ENCODE measurements around the gene GPS1.
A peak's percentile ranks its signal among the peaks of the same experiment; 100 is the strongest.

GPS1 gene

DNA sequence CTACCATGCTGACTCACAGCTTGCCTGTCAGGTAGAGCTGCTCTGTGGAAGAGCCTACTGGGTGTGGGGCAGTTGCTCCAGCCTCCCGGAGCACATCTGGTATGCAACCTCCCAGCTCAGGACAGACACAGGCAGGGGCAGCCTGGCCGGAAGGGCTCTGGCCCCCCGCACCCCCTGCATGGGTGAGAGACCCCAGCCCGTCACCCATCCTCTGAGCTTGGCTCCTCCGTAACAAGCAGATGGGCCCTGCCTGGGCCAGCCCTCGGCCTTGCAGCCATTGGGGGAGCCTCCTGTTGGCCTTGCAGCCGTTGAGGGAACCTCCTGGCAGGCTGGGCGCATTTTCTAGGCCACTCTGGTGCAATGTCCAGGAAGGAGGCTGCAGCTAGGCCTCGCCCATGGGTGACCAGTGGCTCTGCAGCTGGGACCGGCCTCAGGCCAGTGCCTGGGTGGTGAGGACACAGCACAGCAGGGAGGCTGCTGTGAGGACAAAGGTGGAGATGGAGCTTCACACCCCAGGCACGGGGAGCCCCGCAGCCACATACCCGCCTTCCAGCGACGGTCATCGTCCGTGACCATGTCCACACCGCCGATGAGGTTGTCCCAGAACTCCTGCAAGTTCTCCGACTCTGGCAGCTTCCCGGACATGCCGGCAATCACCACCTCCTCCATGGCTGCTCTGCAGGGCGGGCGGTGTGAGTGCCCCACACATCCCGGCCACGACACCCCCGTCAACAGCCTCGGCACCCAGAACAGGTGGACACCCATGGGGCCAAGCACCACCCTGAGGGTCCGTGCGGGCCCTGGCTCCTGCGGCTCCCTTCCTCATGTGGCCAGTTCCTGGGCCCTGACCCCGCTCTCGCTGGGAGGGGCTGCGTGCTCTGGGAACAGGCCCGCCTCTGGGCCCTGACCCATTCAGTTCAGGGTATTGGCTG, 44.3 kb downstream of the GPS1 start:
- peak; percentile 22 for DNase-seq (ENCODE audit: extremely low read depth, insufficient read length)
- H3K27me3 ChIP-seq (replicated peaks; ENCODE audit: control insufficient read depth, insufficient read depth, low read length), result no peaks in the 10 kb centered on the region
- H3K4me3 ChIP-seq (replicated peaks; ENCODE audit: low read depth, low read length), result peak overlapping the region; percentile 87
- TF ChIP-seq, protein P1, sequence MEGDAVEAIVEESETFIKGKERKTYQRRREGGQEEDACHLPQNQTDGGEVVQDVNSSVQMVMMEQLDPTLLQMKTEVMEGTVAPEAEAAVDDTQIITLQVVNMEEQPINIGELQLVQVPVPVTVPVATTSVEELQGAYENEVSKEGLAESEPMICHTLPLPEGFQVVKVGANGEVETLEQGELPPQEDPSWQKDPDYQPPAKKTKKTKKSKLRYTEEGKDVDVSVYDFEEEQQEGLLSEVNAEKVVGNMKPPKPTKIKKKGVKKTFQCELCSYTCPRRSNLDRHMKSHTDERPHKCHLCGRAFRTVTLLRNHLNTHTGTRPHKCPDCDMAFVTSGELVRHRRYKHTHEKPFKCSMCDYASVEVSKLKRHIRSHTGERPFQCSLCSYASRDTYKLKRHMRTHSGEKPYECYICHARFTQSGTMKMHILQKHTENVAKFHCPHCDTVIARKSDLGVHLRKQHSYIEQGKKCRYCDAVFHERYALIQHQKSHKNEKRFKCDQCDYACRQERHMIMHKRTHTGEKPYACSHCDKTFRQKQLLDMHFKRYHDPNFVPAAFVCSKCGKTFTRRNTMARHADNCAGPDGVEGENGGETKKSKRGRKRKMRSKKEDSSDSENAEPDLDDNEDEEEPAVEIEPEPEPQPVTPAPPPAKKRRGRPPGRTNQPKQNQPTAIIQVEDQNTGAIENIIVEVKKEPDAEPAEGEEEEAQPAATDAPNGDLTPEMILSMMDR (IDR thresholded peaks at IDR 0.05; ENCODE audit: insufficient read depth, low read length, poor library complexity, severe bottlenecking), result no peak
- H3K36me3 ChIP-seq (ENCODE audit: control insufficient read depth, insufficient read depth, low read length), result peaks cover 41% of the 10 kb centered on the region

DNA sequence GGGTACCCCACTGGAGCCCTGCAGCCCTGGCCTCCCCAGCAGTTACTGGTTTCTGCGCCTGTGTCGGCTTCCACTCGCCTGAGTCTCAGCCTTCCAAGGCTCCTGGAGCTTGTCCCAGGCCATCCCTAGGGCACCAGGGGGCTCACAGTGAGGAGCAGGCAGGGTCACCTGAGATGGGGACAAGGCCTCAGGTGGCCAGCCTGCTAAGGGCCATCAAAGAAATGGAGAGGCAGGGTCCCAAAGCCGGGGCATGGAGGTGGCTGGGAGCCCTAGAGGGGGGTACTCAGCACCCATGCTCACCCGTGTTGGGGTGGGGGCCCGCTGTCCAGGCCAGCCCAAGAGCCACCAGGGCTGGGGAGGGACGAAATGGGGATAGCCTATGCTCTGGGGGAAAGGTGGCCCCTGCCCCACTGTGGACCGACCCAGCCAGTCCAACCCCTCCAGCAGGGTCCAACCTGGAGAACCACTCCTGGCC, 45.0 kb downstream of the GPS1 start:
- TF ChIP-seq, protein P1 (IDR thresholded peaks at IDR 0.05; ENCODE audit: insufficient read depth, low read length, poor library complexity, severe bottlenecking), result no peak
- DNase-seq (ENCODE audit: extremely low read depth, insufficient read length), result no peak
- H3K36me3 ChIP-seq (ENCODE audit: control insufficient read depth, insufficient read depth, low read length), result peaks cover 38% of the 10 kb centered on the region
- peak overlapping the region; percentile 87 for H3K4me3 ChIP-seq (replicated peaks; ENCODE audit: low read depth, low read length)
- no peaks in the 10 kb centered on the region for H3K27me3 ChIP-seq (replicated peaks; ENCODE audit: control insufficient read depth, insufficient read depth, low read length)

DNA sequence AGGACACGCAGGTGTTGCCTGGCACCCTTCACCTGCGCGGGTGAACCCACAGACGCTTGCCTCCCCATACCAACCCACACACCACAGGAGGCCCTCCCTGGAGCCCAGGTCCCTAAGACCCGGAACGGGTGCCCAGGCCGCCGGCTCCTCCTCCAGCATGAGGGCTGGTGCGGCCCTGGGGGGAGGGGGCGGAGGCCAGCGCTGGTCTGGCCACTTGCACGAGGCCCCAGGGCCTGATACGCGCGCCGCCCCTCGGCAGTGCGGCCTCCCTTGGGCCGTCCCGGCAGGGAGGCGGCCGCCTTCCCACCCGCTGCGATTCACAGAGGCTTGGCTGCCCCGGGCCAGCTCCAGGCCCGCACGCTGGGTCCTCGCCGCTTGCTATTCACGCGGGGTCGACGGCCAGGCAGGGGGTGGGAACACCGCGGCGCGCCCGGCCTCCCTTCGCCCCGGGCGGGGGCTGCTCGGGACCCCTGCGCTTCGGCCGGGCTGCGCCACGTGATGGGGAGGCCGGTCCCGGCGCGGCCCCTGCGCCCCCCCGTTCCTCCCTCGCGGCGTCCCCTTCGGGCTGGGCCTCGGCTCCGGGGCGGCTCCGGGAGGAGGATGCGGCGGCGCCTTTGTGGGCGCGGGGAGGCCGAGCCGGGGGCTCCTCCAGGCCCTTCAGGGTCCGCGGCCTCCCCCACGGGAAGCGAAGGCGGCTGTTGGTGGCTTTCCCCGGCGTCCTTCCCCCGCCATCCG, 45.7 kb downstream of the GPS1 start:
- Histone ChIP-seq H3K27me3 (replicated peaks; ENCODE audit: control insufficient read depth, insufficient read depth, low read length) (no peaks in the 10 kb centered on the region), H3K36me3 (ENCODE audit: control insufficient read depth, insufficient read depth, low read length) (peaks cover 32% of the 10 kb centered on the region), H3K4me3 (replicated peaks; ENCODE audit: low read depth, low read length) (peak overlapping the region; percentile 87)
- TF ChIP-seq, protein P1 (IDR thresholded peaks at IDR 0.05; ENCODE audit: insufficient read depth, low read length, poor library complexity, severe bottlenecking), result no peak
- peak; percentile 55 for DNase-seq (ENCODE audit: extremely low read depth, insufficient read length)

DNA sequence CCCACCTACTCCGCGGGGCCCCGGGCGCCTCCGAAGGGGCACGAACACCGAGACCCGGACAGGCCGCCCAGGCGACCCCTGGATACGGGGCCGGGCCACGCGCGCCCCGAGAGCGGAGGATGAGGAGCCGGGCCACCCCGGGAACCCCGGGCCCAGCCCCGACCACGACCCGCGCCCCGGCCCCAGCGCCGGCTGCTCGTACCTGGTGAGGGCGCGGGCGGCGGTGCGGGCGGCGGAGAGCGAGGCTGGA, 46.1 kb downstream of the GPS1 start:
- Histone ChIP-seq H3K27me3 (replicated peaks; ENCODE audit: control insufficient read depth, insufficient read depth, low read length) (no peaks in the 10 kb centered on the region), H3K4me3 (replicated peaks; ENCODE audit: low read depth, low read length) (peak overlapping the region; percentile 87), H3K36me3 (ENCODE audit: control insufficient read depth, insufficient read depth, low read length) (peaks cover 31% of the 10 kb centered on the region)
- TF ChIP-seq, protein P1 (IDR thresholded peaks at IDR 0.05; ENCODE audit: insufficient read depth, low read length, poor library complexity, severe bottlenecking), result no peak
- DNase-seq (ENCODE audit: extremely low read depth, insufficient read length), result no peak

DNA sequence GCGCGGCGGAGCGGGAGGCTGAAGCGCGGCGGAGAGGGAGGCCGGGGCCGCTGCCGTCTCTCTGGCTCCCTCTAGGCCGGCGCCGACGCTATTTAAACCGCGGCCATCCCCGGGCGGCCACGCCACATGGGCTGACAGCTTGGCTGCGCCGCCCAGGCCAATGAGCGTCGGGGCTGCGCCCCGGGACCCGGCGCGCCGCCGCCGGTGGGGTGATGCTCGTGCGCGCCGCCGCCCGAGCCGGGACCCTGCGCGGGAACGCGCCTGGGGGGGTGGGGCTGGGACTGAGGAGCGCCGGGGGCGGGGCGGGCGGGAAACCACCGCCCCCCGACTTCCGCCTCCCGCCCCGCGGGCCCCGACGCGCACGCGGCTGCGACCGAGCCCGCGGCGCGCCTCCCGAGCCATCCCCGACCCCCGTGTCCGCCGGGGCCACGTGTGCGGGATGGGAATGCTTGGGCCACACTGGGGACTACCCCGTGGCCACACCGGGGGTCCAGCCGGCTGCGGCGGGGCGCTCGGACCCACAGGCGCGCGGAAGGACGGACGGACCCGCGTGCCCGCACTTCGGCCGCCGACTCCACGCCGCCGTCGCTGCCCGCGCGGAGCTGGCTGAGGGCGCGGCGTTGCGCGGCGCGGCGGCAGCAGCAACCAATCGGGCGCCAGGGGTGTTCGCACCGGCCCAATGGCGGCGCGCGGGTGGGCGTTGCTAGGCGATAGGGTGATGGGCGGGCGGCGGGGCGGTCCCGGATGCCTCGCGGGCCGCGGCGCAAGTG, 46.7 kb downstream of the GPS1 start, which contains the start of gene FASN:
FASN (minus strand) TSS at position 68 of the 770 bp plus-strand sequence. CDS start 1,791 bp downstream, outside the sequence.
- TF ChIP-seq, protein P1 (IDR thresholded peaks at IDR 0.05; ENCODE audit: insufficient read depth, low read length, poor library complexity, severe bottlenecking), result peak; percentile 44
- peaks cover 26% of the 10 kb centered on the region for H3K36me3 ChIP-seq (ENCODE audit: control insufficient read depth, insufficient read depth, low read length)
- DNase-seq (ENCODE audit: extremely low read depth, insufficient read length), result peak; percentile 98
- H3K4me3 ChIP-seq (replicated peaks; ENCODE audit: low read depth, low read length), result peak within 1 kb of the TSS; percentile 87
- H3K27me3 ChIP-seq (replicated peaks; ENCODE audit: control insufficient read depth, insufficient read depth, low read length), result no peaks in the 10 kb centered on the region
